GM12801 (cell line): ENCODE data around the gene PCGF1.

Source experiments
- CTCF ChIP-seq: IDR thresholded peaks from one replicate; pipeline ENCODE4 v1.5.1; 2011; ENCODE audit warnings: control low read depth; ENCODE audit not compliant: insufficient read length; ENCODE audit errors: extremely low read depth

PCGF1 gene

GRCh38 chr2:74522516-74522915, 15.0 kb upstream of the PCGF1 start:
- TF ChIP-seq CTCF = no peak

- no peak for TF ChIP-seq CTCF
Observed at GRCh38 chr2:74516650-74517049, 9.2 kb upstream of the PCGF1 start.

GRCh38 chr2:74515981-74516633, 8.6 kb upstream of the PCGF1 start:
- TF ChIP-seq CTCF = no peak

- no peak for TF ChIP-seq CTCF
Observed at GRCh38 chr2:74515271-74515980, 7.9 kb upstream of the PCGF1 start.

- TF ChIP-seq CTCF = no peak
Observed at GRCh38 chr2:74514368-74515270, 7.1 kb upstream of the PCGF1 start, which contains the start of gene TLX2. TSS of gene TLX2 (plus strand) at chr2:74514450. CDS start at chr2:74514807, 357 bp downstream.

- no peak for TF ChIP-seq CTCF
Observed at GRCh38 chr2:74513605-74514367, 6.3 kb upstream of the PCGF1 start.
